Stimulated activated CD8-positive, alpha-beta memory T cell treated with anti-CD3 and anti-CD28 coated beads, Interleukin-7, amount 100 ng/mL, for 24 hours (primary cell): ENCODE data around the gene DNAH2.

Source experiments
- DNase-seq: peaks from one replicate; pipeline ENCODE4 v3.0.0-alpha.2; 2020; ENCODE audit warnings: low read depth

DNAH2 gene

GRCh38 chr17:7703584-7704479 lies 13.7 kb upstream of the DNAH2 start:
- DNase-seq, result no peak

- no peak for DNase-seq
Measured at GRCh38 chr17:7704601-7705268, 12.8 kb upstream of the DNAH2 start, which contains the start of gene EFNB3. Gene EFNB3, plus strand, starts transcription at chr17:7705202. Its CDS starts 397 bp downstream, at chr17:7705599.

GRCh38 chr17:7705269-7706255 lies 12.0 kb upstream of the DNAH2 start:
- no peak for DNase-seq

- no peak for DNase-seq
Measured at GRCh38 chr17:7706631-7707354, 10.8 kb upstream of the DNAH2 start.

- no peak for DNase-seq
Measured at GRCh38 chr17:7707446-7707845, 10.1 kb upstream of the DNAH2 start.

- DNase-seq, result no peak
Measured at GRCh38 chr17:7707858-7708750, 9.4 kb upstream of the DNAH2 start.

- no peak for DNase-seq
Measured at GRCh38 chr17:7709031-7709430, 8.5 kb upstream of the DNAH2 start.

GRCh38 chr17:7710301-7710700 lies 7.2 kb upstream of the DNAH2 start:
- DNase-seq, result no peak

GRCh38 chr17:7711051-7711755 lies 6.3 kb upstream of the DNAH2 start:
- no peak for DNase-seq

GRCh38 chr17:7712111-7712771 lies 5.3 kb upstream of the DNAH2 start:
- DNase-seq, result no peak

GRCh38 chr17:7713782-7714181 lies 3.8 kb upstream of the DNAH2 start:
- no peak for DNase-seq

- DNase-seq, result no peak
Measured at GRCh38 chr17:7714721-7715594, 2.6 kb upstream of the DNAH2 start.

GRCh38 chr17:7715936-7716886 lies 1.3 kb upstream of the DNAH2 start:
- no peak for DNase-seq

GRCh38 chr17:7717756-7718350 lies 309 bp downstream of the DNAH2 start:
- no peak for DNase-seq

- DNase-seq, result no peak
Measured at GRCh38 chr17:7719661-7720060, 2.1 kb downstream of the DNAH2 start.

- no peak for DNase-seq
Measured at GRCh38 chr17:7720125-7720524, 2.6 kb downstream of the DNAH2 start.

GRCh38 chr17:7721612-7722011 lies 4.1 kb downstream of the DNAH2 start:
- DNase-seq, result no peak
